Stimulated activated CD4-positive, alpha-beta T cell treated with anti-CD3 and anti-CD28 coated beads, Interleukin-1b, Interleukin-23, amount 100 ng/mL, for 4 hours (primary cell): ENCODE results near the gene PRMT3.
"Not testable (repeated sequence)": the region's sequence is repeated elsewhere in the genome, so short reads cannot be mapped to it uniquely, and the experiment has no call there.

Source experiments
- DNase-seq, 2 donors: peaks; one replicate each; pipeline ENCODE4 v3.0.0-alpha.2; 2020; ENCODE audit warnings: low read depth in 2 of 2

Gene PRMT3

GRCh38 chr11:20373568-20374209, 13.8 kb upstream of the PRMT3 start:
- no peak for DNase-seq

DNA sequence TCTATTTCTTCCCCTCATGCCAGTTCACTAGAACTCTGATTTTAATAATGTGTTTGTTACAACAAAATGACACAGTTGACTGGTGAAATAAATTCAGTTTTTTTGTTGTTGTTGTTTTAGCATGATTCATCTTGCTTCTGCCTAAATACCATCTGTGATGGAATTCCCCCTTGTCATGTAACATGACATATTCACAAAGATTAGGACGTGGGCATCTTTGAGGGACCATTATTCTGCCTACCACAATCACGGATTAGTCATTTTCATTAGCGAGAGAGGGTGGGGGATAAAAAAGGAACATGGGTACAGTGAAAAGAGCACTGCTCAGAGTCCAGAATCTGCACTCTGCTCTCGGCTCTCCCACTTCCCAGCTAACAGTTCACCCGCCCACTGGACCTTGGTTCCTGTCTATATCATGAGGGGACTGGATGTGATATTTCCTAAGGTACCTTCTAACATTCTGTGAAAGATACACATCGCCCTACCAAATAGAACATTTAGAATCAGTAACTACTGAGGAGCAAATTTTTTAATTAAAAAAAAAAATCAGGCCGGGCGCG, 12.7 kb upstream of the PRMT3 start:
- no peak for DNase-seq

DNA sequence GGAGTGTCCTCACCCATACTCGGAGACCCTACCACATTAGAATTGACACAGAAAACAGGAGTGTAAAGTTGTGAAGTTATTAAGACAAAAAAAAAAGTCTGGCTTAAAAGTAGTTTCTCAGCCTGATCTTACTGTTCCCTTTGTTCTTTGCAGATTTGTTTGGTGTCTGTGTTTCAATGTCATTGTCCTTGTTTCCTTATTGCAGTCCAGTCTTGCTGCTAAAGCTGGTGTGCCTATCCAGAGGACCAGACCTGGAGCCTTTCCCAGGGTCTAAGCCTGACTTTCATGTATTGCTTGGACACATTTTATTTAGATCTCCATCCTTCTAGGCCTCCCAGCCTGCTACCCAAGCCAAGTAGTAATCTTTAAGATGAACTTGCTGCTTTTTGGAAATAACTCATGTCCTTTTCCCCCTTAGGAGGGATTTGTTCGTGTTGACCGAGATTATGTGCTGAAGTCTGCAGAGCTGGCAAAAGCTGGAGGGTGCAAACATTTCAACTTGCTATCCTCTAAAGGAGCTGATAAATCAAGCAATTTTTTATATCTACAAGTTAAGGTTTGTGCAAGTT, 11.3 kb upstream of the PRMT3 start:
- no peak for DNase-seq

DNA sequence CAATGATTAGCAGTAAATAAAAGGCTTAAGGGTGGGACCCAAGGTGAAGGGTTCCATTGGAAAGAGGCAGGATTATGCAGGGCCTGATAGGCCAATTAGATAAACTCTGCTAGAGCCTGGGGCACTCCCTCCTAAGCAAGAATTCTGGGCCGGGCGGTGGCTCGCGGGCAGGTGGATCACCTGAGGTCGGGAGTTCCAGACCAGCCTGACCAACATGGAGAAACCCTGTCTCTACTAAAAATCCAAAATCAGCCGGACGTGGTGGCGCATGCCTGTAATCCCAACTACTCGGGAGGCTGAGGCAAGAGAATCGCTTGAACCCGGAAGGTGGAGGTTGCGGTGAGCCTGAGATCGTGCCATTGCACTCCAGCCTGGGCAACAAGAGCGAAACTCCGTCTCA, 1.5 kb upstream of the PRMT3 start:
- DNase-seq, result not testable (repeated sequence)

DNA sequence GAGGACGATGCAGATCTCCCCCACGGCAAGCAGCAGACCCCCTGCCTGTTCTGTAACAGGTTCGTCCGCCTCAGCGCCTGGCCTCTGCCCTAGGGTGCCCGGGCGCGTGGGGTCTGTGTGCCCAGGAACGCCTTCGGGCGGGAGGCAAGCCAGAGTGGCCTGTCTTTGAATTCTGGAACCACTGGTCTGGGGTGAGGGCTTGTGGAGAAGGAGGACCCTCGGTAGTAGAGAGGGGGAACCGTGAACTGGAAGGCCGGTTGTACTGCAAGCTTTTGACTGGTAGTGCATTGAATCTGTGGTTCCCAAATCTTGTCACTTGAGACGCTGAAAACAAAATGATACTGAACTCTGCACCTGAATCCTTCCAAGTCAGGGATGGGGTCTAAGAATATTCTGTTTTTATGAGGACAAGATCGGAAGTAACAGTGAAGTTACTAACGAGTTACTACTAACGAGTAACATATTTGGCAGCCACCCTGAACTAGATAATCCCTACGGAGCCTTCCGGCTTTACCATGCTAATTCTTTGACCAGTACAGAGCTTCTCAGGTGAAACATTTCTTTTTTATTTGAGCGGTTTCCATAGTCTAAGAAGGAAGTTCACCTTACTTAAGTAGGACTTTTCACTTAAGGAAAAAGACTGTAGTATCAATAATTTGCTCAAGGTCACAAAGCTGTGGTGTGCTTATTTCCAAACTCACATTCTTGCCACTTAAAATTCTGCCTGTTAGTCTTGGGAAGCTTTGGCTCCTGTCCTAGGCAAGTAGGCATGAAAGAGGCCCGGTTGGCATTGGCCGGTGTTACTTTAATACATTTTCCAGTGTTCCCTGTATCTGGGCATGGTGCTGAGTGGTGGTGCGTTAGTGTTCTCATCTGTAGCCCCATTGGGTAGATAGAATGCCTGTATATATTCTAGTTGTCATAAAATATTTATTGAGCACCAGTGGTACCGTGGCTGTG, 860 bp downstream of the PRMT3 start:
- DNase-seq, result no peak

DNA sequence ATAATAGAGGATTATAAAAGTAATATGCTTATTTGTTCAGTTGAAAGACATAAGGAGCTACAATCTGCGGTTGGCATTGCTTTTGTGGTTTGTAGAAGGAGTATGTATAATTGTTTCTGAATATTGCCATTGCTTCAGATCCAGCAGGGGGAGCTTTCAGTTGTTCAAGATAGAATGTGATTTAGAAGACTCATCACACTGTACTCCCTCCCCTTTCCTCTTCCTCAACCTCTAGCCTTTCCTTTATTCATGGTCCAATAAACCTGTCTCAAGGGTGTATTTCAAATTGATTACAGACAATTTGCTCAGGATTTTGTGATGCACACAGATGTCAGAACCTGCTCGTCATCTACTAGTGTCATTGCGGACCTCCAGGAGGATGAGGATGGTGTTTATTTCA, 9.8 kb downstream of the PRMT3 start:
- no peak for DNase-seq

DNA sequence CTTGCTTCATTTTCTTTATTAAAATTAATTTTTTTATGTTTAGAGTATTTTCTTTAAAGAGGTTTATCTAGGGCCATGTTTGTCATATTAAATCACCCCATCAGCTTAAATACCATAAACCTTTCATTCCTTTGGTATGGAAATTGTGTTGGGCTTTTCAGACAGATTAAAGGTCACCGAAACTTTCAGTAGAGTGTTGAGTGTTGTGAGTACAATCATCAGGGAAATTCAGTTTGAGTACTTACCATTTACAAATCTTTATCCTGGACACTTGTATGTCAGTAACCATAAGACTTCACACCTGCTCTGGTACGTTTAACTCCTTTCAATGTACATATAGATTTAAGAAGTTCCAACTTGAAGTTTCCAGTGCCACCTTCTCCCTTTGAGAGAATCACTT, 12.0 kb downstream of the PRMT3 start:
- DNase-seq, result no peak

GRCh38 chr11:20403059-20403458, 15.5 kb downstream of the PRMT3 start:
- DNase-seq, result no peak

- DNase-seq, result no peak
These were observed 19.0 kb downstream of the PRMT3 start for GRCh38 chr11:20406484-20406883.

GRCh38 chr11:20407344-20407743, 19.8 kb downstream of the PRMT3 start:
- no peak for DNase-seq

GRCh38 chr11:20415432-20415831, 27.9 kb downstream of the PRMT3 start:
- no peak for DNase-seq

DNA sequence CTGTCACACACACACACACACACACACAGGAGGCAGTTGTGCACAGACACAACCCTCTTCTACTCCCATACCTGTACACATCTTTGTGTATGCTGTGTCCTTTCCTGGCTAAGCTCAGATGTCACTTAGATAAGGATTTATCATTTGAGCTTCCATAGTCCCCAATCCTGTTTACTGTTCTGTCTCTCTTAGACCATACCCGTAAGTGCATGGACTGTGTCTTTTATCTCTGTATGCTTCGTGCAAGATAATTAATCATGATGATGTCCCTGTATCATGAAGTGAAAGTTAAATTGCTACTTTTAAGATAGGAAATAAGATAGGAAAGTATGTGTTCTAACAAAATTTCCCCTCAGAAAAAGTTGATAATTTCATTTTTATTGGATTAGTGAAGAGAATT, 30.3 kb downstream of the PRMT3 start:
- DNase-seq, result no peak

- DNase-seq, result no peak
These were observed 34.4 kb downstream of the PRMT3 start for GRCh38 chr11:20421946-20422345.

DNA sequence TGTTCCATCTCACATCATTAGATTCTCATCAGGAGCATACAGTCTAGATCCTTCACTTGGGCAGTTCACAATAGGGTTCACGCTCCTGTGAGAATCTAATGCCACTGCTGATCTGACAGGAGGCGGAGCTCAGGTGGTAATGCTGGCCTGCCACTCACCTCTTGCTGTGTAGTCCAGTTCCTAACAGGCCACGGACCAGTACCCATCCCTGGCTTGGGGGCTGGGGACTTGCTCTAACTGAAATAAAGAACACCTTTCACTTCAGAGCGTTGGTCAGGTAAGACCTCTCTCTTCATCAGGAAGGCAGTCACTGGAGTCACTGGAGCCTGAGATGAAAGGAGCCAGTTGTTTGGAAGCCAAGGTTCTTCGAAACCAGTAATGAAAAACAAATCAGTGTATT, 41.7 kb downstream of the PRMT3 start:
- no peak for DNase-seq

DNA sequence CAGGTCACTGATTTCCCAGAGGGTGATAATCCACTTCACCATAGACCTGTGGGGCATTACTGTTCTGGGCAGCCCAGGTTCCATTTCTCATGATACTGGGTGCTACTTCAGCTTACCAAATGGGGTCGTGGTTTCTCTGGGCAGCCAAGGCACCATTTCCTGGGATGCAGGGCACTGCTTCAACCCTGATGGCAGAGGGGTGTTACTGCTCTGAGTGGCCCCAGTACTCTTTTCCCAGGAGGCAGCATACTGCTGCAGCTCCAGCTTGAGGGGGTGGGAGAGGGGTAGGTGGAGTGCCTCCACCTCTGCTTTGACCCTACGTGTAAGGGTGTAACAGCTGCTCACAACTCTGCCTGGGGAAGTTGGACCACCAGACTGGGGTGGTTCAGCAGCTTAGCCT, 51.1 kb downstream of the PRMT3 start:
- no peak for DNase-seq

DNA sequence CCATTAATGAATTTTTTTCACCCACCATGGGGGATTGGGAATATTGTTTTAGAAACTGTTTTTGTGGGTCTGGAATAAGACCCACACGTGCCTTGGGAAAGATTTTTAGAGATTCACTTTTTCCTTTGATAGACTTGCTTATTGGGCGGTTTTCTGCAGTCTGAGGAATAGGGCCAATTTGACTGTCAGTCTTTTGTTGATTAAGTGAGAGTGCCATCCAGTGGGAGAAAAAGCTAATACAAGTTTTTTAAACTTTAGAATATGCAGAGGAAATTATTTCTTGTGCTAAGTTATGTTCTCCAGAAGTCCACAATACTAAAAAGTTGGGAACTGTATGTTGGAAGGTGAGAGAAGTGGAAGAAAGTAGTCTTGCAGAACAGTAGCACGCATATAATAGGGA, 56.1 kb downstream of the PRMT3 start:
- DNase-seq, result no peak

GRCh38 chr11:20444535-20444934, 57.0 kb downstream of the PRMT3 start:
- no peak for DNase-seq

DNA sequence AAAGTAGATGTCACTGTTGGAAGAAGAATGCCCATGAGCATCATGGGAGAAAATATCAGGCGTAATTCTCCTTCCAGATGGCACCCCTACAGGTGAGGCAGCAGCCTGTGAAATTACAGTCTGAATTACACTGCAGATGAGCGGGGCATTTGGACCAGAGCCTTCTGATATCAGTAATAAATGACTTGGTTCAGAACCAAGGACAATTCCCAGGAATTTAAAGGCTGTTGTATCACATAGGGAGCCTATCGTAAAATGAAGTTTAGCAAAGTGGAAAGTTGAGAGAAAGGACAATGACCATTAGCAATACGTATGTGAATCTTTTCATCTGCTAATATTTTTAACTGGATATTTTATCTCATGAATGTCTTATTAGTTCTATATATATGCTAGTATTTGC, 61.3 kb downstream of the PRMT3 start:
- DNase-seq, result no peak

DNA sequence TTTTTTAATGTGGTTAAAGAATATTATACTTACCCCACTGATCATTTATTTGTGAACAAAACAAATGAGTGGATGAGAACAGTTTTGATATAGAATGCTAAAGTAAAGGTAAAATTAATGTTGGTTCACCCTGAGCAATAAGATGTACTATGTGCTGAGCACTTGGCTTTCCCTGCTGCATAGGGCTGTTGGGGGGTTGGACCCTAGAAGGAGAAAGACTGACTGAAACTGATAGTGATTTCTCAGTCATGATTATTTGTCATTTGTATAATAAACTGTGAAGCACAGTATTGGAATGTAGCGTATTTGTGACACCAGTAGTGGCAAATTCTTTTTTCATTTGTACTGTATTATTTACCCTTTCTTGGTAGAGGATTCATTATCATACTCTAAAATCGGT, 63.3 kb downstream of the PRMT3 start:
- DNase-seq, result no peak

GRCh38 chr11:20451568-20451967, 64.1 kb downstream of the PRMT3 start:
- DNase-seq, result no peak

GRCh38 chr11:20452585-20452984, 65.1 kb downstream of the PRMT3 start:
- DNase-seq, result no peak

DNA sequence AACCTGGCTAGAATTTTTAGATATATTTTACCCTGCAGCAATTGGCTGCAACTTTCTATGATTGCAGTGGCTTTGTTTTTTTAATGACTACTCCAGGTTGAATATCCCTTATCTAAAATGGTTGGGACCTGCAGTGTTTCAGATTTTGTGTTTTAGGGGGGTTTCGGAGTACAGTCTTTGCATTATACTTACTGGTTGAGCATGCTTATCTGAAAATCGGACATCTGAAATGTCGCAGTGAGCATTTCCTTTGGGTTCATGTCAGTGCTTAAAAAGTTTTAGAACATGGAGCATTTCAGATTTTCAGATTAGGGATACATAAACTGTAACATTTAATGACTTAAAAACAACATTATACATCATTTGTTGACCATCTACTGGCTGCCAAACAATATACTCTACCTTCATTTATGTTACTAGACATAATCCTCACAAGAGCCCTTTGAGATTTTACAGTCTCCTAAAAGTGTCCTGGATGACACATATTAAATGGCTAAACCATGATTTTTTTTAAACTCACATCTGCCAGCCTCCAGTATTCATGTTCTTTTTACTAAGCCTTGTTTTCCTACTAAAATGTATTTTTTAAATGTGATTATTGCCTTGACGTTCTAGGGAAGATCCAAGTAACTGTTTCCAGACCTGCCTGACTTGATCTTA, 66.3 kb downstream of the PRMT3 start:
- no peak for DNase-seq
